Endodermal cell (in vitro differentiated cells): Measurements from ENCODE around the gene FBXL4. TPM values are rescaled to one million over a fixed set of nuclear protein-coding genes. Genes with fewer than 3 reads are reported as not detected.

ENCODE experiments used
- DNase-seq: peaks from one replicate; pipeline ENCODE4 v3.0.0-alpha.2; 2017
- H3K27ac ChIP-seq: 2 replicates; pipeline ENCODE4 v1.5.1; 2013; ENCODE audit warnings: mild to moderate bottlenecking, low read depth, low read length, moderate library complexity
- H3K27me3 ChIP-seq: 2 replicates; pipeline ENCODE4 v1.6.1; 2013; ENCODE audit warnings: mild to moderate bottlenecking, low read length, moderate library complexity; ENCODE audit not compliant: insufficient read depth, control insufficient read depth, poor library complexity, severe bottlenecking
- H3K36me3 ChIP-seq: 2 replicates; pipeline ENCODE4 v1.7.0; 2013; ENCODE audit warnings: mild to moderate bottlenecking, low read length, moderate library complexity; ENCODE audit not compliant: control insufficient read depth, insufficient read depth
- H3K4me1 ChIP-seq: one replicate; pipeline ENCODE4 v1.7.0; 2013; ENCODE audit warnings: low read length; ENCODE audit not compliant: control insufficient read depth, insufficient read depth
- H3K4me3 ChIP-seq: 2 replicates; pipeline ENCODE4 v1.5.1; 2013; ENCODE audit warnings: mild to moderate bottlenecking, low read length, moderate library complexity
- H3K9ac ChIP-seq: 2 replicates; pipeline ENCODE4 v1.6.1; 2013; ENCODE audit warnings: mild to moderate bottlenecking, low read length, moderate library complexity; ENCODE audit not compliant: poor library complexity, severe bottlenecking; ENCODE audit errors: extremely low read depth
- H3K9me3 ChIP-seq: 2 replicates; pipeline ENCODE4 v1.6.1; 2013; ENCODE audit warnings: mild to moderate bottlenecking, low read length, moderate library complexity; ENCODE audit not compliant: control insufficient read depth
- H3K27ac Mint-ChIP-seq: 2 replicates; pipeline ENCODE4 v1.8.0; 2020; ENCODE audit warnings: mixed read lengths
- H3K27me3 Mint-ChIP-seq: 2 replicates; pipeline ENCODE4 v1.8.0; 2021; ENCODE audit warnings: mild to moderate bottlenecking, mixed read lengths; ENCODE audit not compliant: insufficient read depth
- H3K36me3 Mint-ChIP-seq: 2 replicates; pipeline ENCODE4 v1.8.0; 2020; ENCODE audit warnings: low read depth, mixed read lengths
- H3K4me1 Mint-ChIP-seq: 2 replicates; pipeline ENCODE4 v1.8.0; 2020; ENCODE audit warnings: mixed read lengths
- H3K4me3 Mint-ChIP-seq: 2 replicates; pipeline ENCODE4 v1.8.0; 2020; ENCODE audit warnings: mild to moderate bottlenecking, moderate library complexity, mixed read lengths
- H3K9me3 Mint-ChIP-seq: 2 replicates; pipeline ENCODE4 v1.8.0; 2020; ENCODE audit warnings: mild to moderate bottlenecking, mixed read lengths
- CTCF ChIP-seq: fragments of 200-600 bp; sonication (generic); conservative IDR thresholded peaks from 2 replicates; pipeline ENCODE4 v1.5.0; 2021; ENCODE audit warnings: antibody characterized with exemption, mild to moderate bottlenecking
- WGBS, 2 experiments: methylation state at CpG; one replicate each; pipeline versions ENCODE4 v1.1.5 to v1.1.7; 2013; ENCODE audit warnings: missing lambda C conversion rate in 2 of 2, mixed read lengths in 1 of 2; ENCODE audit not compliant: insufficient coverage in 1 of 2, insufficient read length in 1 of 2; 5-methylcytosine and 5-hydroxymethylcytosine counted together
- total RNA-seq, 2 donors: library from RNA; stranded (reverse); fragmentation: NEBNext Ultra II Directional in 1 of 2; extraction: Animal tissue kit (Norgen Biotek cat#: 25700) in 1 of 2; gene quantifications; 2 replicates in 1 of 2; 3 replicates in 1 of 2; pipeline ENCODE4 v1.2.1, GENCODE V29; 2021

Gene FBXL4
- total RNA-seq, 2 donors from 2014 or later: 14.1 to 17.4 TPM

DNA sequence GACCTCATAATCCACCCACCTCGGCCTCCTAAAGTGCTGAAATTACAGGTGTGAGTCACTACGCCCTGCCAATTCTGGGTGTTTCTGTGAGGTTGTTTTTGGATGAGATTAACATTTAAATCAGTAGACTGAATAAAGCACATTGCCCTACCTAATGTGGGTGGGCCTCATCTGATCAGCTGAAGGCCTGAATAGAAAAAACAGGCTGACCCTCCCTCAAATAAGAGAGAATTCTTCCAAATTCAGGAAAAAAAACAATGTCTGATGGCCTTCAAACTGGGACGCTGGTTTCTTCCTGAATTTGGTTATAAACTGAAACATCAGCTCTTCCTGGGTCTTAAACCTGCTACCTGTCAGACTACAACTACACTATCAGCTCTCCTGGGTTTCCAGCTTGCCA is 62.4 kb downstream of the FBXL4 start:
- H3K9me3 ChIP-seq: no peaks in the 10 kb centered on the region
- no peaks in the 10 kb centered on the region for H3K4me1 ChIP-seq
- Mint-ChIP-seq H3K4me3 (no peak overlapping the region), H3K36me3 (peaks cover 18% of the 10 kb centered on the region), H3K9me3 (no peaks in the 10 kb centered on the region), H3K27me3 (no peaks in the 10 kb centered on the region), H3K27ac (no peak overlapping the region), H3K4me1 (no peaks in the 10 kb centered on the region)
- no peak overlapping the region for H3K4me3 ChIP-seq
- H3K9ac ChIP-seq: no peak overlapping the region
- 77 to 80% methylated on average over 1 to 3 of the region's 3 CpGs for WGBS, 2 experiments
- no peak overlapping the region for H3K27ac ChIP-seq
- no peak for TF ChIP-seq CTCF
- no peaks in the 10 kb centered on the region for H3K36me3 ChIP-seq
- DNase-seq: no peak
- no peaks in the 10 kb centered on the region for H3K27me3 ChIP-seq

DNA sequence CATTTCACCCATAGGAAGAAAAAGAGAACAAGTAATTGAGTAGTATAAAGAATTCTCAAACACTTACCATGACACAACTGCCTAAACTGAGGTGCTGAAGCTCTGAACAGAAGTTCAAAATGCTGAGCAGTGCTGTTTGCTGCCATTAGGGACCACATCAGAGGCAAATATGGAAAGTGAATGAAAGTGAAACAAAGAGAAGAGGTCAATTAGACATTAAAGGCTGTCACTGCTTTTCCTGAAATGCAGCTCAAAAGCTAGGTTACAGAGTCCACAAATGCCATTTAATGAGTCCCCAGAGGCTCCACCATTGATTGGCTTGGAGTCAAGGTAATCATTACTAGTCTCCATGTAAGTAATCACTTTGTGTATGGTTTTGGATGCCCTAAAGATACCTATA is 67.3 kb downstream of the FBXL4 start:
- no peak for TF ChIP-seq CTCF
- Histone ChIP-seq H3K27ac (no peak overlapping the region), H3K4me1 (no peaks in the 10 kb centered on the region), H3K9me3 (no peaks in the 10 kb centered on the region), H3K36me3 (no peaks in the 10 kb centered on the region), H3K9ac (no peak overlapping the region), H3K27me3 (no peaks in the 10 kb centered on the region), H3K4me3 (no peak overlapping the region)
- DNase-seq: no peak
- Mint-ChIP-seq H3K27me3 (no peaks in the 10 kb centered on the region), H3K27ac (no peak overlapping the region), H3K4me3 (no peak overlapping the region), H3K4me1 (no peaks in the 10 kb centered on the region), H3K36me3 (peaks cover 4% of the 10 kb centered on the region), H3K9me3 (no peaks in the 10 kb centered on the region)

GRCh38 chr6:98877250-98877649 is 70.5 kb downstream of the FBXL4 start:
- Mint-ChIP-seq H3K27me3 (no peaks in the 10 kb centered on the region), H3K9me3 (no peaks in the 10 kb centered on the region), H3K4me1 (no peaks in the 10 kb centered on the region), H3K27ac (no peak overlapping the region), H3K36me3 (peaks cover 3% of the 10 kb centered on the region), H3K4me3 (no peak overlapping the region)
- no peaks in the 10 kb centered on the region for H3K27me3 ChIP-seq
- no peak for DNase-seq
- no peaks in the 10 kb centered on the region for H3K36me3 ChIP-seq
- TF ChIP-seq CTCF: no peak
- WGBS, 2 experiments: 33 to 67% methylated on average over 1 of the region's 1 CpG
- no peak overlapping the region for H3K9ac ChIP-seq
- H3K4me1 ChIP-seq: no peaks in the 10 kb centered on the region
- H3K9me3 ChIP-seq: no peaks in the 10 kb centered on the region
- no peak overlapping the region for H3K27ac ChIP-seq
- H3K4me3 ChIP-seq: no peak overlapping the region
